Pulmonary artery endothelial cell (primary cell): Measurements from ENCODE around the gene COL20A1. TPM values are rescaled to one million over a fixed set of nuclear protein-coding genes. Genes with fewer than 3 reads are reported as not detected.

Experiments used
- DNase-seq: peaks from one replicate; pipeline ENCODE4 v3.0.0-alpha.2; 2011; ENCODE audit warnings: low read depth, low spot score
- total RNA-seq: library from RNA; depleted of rRNA; stranded (reverse); fragments of >200 nt; gene quantifications from 2 replicates; pipeline ENCODE4 v1.2.3, GENCODE V29; 2014

COL20A1 gene
- total RNA-seq, 1 donor from 2014 or later, result not detected

DNA sequence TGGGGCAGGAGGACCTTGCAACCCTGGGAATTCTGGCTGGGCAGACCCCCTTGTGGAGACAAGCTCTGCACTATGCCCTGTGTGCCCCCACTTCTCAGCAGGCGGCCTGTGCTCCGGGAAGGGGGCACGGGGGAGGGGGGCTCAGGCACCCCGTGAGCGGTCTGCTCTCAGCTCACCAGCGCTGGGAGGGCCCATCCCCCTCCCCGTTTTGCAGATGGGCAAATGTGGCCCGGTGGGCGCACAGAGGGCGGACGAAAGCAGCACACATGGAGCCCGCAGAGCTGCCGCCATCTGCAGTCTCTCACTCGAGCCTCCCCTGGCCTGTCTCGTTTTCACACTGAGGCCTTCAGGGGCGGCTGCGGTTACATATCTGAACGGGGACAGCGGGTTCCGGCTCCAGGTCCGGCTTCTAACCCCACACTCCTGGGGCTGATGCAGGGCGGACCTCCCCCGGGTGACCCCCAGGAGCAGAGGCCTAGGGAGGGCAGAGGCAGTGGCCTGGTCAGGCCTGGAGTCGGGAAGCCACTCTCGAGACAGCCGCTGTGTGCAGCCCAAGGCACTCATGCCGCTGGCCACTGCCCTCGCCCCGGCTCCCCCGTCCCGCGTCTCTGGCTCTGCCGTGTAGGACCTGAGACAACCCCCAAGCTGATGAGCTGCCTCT, 54.2 kb downstream of the COL20A1 start:
- no peak for DNase-seq

GRCh38 chr20:63347950-63348827, 55.2 kb downstream of the COL20A1 start:
- DNase-seq, result no peak

GRCh38 chr20:63348828-63349515, 56.0 kb downstream of the COL20A1 start:
- no peak for DNase-seq

DNA sequence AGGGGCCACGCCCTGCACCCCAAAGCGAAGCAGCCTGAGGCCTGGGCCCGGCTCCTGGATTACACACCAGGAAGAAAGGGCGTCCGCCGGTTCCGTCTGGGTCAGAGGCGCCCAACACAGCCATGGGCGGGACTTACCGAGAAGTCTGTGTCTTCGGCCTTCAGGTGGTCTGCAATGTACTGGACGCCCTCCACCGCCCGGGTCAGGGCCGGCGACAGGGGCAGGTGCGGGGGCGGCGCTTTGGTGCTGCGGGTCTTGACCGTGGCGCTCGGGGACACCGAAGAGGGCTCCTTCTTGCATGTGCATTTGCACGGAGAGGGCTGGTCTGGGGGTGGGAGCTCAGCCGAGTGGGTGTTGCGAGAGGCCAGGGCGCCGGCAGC, 56.5 kb downstream of the COL20A1 start:
- no peak for DNase-seq

DNA sequence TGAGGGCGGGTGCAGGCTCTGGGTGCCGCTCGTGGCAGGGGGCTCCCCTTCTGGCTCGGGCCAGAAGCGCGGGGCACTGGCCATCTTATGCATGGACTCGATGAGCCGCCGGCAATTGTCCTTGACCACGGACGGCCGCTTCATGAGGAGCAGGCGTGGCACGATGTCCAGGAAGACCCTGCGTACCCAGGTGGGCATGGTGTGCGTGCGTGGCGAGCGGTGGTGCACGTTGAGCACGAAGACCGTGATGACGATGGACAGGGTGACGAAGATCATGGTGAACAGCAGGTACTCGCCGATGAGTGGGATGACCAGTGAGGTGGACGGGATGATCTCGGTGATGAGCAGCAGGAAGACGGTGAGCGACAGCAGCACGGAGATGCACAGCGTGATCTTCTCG, 57.2 kb downstream of the COL20A1 start:
- DNase-seq, result no peak

GRCh38 chr20:63350597-63351325, 57.8 kb downstream of the COL20A1 start:
- DNase-seq, result no peak

GRCh38 chr20:63351326-63351700, 58.3 kb downstream of the COL20A1 start:
- DNase-seq, result no peak

DNA sequence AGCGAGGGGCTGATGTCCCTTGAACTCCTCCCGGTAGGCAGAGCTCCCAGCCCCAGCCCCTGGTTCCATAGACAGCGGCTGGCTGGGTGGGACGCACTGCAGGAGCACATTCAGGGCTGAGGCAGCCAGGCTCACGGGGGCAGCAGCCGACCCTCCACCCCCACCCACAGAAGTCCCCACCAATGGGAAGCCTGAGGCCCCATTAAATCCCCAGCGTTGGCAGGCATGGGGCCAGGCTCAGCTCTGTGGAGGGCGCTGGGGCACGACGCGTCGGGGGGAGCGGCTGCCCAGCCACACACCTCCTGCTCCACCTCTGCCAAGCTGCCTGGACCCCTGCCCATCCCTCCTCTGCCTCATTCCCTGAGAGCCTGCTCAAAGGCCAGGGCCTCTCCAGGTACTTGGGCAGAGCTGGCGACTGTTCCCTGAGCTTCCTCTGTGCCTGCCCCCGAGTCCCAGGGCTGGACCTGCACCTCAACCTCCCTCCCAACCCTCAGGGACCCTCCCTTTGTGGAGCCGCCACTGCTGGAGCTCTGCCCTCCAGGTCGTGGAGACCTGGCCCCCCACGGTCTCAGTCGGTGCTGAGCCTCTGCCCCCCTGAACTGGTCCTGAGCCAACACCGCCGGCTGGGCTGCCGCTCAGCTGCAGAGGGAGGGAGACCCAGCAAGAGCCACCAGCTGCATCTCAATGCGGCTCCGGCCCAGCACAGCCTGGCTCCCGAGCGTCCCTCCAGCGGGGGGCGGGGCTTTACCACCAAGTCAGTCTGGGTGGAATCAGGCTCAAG, 59.0 kb downstream of the COL20A1 start:
- no peak for DNase-seq

DNA sequence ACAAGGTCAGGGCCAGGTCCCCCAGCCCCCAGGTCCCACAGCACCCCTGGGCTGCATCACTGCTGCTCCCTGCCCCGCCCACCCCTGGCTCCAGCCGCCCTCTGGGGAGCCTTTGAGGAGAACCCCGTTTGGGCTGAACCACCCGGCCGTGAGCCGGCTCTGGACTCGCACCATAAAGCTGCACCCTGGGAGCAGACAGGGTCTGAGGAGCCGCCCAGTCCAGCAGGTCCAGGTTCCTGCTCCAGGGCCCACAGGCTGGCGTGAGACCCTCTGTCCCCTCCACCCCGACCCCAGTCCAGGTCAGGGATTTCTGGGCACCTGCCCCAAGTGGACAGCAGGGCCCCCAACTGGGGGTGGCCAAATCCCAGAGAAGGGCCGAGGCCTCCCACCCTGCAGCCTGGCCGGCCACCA, 59.8 kb downstream of the COL20A1 start:
- DNase-seq, result no peak

DNA sequence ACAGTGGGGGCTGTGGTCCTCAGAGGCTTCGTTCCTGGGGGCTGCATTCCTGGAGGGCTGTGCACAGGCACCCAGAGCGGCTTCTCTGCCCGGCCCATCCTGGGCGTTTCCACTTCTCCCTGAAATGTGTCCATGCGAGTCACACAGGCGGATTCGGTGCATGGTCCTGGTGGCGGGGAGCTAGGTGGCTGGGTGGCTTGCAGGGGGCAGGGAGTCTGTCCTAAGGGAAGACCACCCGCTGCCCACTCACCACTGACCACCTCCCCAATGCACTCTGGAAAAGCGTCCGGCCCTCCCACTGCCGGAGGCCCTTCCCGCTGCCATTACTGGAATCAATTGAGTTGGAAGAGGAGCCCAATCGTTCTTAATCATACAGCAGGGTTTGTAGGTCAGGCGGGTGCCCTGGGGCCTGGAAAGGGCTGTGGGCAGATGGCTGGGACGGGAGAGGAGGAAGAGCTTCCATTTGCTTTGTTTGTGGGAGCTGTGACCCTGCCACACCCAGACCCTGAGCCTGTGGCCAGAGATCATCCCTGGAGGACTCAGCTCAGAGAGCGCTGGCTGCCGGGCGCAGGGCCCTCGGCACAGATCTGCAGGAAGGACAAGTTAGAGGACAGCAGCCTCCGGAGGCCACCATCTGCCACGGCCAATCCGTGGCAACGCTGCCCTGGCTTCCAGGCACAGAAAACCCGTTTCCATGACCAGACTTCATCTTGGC, 61.8 kb downstream of the COL20A1 start:
- DNase-seq, result no peak

- DNase-seq, result no peak
Observed at GRCh38 chr20:63355781-63356295, 62.9 kb downstream of the COL20A1 start.

GRCh38 chr20:63356511-63356910, 63.5 kb downstream of the COL20A1 start:
- no peak for DNase-seq

DNA sequence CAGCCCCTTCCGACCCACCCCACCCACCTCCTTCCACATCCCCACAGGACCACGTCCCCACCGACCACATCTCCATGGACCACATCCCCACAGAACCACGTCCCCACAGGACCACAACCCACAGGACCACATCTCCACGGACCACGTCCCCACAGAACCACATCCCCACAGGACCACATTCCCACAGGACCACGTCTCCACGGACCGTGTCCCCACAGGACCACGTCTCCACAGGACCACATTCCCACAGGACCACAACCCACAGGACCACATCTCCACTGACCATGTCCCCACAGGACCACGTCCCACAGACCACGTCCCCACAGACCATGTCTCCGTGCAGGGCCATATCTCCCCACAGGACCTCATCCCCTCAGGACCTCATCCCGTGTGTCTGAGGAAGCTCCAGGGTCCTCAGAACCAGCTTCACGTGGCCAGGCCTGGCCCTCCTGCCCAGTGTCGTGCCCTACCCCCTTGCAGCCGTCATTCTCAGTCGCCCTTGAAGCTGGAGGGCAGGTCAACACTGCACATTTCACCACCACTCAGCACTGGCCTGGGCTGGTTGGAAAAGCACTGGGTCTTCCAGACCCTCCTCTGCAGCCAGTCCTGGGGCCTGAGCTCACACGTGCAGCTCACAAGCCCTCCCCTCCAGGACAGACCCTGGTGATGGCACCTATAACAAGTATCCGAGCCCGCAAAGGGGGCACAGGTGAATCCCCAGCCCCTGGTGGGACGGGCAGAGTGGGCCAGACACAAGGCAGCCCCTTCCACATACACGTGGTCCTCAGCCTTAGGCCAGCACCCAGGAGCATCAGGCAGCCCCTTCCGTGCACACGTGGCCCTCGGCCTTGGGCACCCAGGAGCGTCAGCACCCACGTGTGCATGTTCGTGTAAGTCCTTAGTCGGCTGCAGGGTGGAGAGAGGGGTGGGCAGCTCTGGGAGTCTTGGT, 64.2 kb downstream of the COL20A1 start:
- no peak for DNase-seq

GRCh38 chr20:63357921-63358905, 65.2 kb downstream of the COL20A1 start:
- DNase-seq, result no peak

DNA sequence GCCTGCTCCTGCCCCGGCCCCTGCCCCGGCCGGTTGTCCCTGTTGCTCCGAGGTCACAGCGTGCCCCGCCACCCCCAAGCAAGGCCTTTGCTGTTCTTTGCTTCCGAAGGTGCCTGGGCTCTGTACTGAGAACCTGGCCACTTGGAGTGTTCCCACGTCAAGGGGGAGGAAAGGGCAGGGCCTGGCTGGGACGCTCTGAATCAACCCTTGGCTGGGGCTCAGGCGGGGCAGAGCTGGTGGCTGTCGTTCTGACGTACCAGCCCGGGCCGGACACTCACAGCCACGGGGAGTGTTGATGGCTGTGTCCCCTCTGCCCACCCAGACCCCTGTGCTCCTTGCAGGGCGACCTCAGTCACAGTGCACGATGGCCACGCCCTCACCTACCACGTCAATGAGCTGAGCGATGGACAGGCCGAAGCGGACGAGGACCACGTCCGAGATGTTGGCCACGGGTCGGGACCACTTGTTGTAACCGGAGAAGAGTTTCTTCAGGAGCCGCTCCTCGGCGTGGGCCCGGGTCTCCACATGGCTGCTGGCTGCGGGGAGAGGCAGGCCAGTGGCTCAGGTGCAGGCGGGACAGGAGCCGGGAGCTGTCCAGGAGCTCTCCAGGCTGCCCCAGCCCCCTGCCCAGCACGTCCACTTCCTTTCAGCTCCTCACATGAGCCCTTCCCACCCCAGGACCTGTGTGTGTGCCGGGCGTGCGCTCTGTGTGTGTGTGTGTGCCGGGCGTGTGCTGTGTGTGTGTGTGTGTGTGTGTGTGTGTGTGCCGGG, 66.4 kb downstream of the COL20A1 start:
- no peak for DNase-seq

DNA sequence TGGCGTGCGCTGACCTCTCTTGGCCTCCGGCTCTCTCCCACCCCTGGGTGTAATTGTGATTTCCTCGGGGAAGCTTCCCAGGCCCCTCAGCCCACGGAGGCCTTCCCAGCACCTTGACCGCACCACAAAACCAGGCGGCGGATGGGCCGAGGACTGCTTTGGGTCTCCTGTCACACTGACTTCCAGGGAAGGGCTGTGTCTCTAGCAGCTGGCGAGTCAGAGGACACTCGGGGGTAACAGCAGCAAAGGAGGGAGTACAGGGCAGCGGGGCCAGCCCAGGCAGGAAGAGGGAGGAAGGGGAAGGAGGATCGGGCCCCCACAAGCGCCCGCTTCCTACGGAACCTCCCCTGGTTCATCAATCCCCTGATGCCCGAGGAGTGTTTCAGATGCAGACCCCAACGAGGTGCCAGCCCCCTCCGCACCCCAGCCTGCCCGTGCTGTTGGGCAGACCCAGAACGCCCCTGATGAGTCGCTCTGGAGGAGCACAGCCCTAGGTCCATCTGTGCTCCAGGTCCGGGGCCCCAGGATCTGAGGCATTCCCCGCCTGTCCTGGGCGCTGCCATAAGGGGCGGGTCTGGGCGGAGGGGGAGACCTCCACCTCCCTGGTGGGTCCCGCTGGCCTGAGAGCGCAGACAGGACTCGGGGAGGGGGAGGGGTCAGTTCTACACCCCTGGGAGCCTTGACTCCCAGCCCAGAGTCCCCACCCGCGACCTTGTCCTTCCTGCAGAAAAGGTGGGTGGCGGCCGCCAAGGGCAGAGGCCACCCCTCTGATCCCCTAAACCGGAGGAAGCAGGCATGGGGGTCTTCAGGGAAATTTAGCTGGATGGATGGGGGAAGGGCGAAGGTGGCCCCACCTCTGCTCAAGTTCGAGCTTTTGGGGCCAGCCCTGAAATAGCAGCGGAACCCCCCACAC, 67.2 kb downstream of the COL20A1 start:
- no peak for DNase-seq
